ENCODE data around the gene FAM89B. TPM values are rescaled to one million over a fixed set of nuclear protein-coding genes. Genes with fewer than 3 reads are reported as not detected.

FAM89B gene
- polyA plus RNA-seq, 1 donor (not counting 4 experiments of a cell fraction or from before 2014, with no cell fraction given) = 11.5 TPM

DNA sequence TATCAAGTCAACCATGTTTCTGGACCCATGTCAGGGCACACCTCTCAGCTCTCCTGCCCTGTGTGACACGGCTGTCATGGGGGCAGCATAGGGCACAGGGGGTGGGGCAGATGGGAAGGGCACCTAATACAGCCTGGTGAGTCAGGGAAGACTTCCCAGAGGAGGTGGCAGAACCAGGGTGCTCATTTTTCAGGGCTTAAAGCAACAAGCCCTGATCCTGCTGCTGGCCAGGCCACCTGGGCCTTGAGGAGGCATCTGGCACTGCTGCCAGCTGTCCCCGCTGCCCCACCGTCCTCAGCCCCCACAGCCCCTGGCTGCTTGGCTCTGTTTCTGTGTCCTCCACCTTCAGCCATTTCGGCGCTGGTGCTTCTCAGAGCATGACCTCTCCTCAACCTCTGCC lies 37.3 kb downstream of the FAM89B start:
- no peak for FAIRE-seq
- Histone ChIP-seq H3K36me3 (ENCODE audit: control insufficient read depth in 2 of 2, extremely low read depth in 1 of 2, insufficient read depth in 2 of 2, low read length in 2 of 2) (peaks cover 21 to 30% of the 10 kb centered on the region in 2 experiments), H3K9me1 (ENCODE audit: control insufficient read depth, extremely low read depth, insufficient read depth, low read length) (no peaks in the 10 kb centered on the region), H3K9ac (ENCODE audit: control insufficient read depth, extremely low read depth, insufficient read depth, low read length) (no peak overlapping the region), H3K4me1 (ENCODE audit: control insufficient read depth, extremely low read depth, insufficient read depth, low read length) (peaks cover 24% of the 10 kb centered on the region), H3K27ac (ENCODE audit: control insufficient read depth, insufficient read depth, low read length) (no peak overlapping the region), H3K27me3 (ENCODE audit: control insufficient read depth, extremely low read depth, insufficient read depth, low read length) (no peaks in the 10 kb centered on the region), H4K20me1 (ENCODE audit: control insufficient read depth, extremely low read depth, insufficient read depth, low read length) (no peaks in the 10 kb centered on the region), H3K9me3 (ENCODE audit: control insufficient read depth, low read depth, low read length) (no peaks in the 10 kb centered on the region), H3K4me2 (ENCODE audit: control insufficient read depth, extremely low read depth, insufficient read depth, low read depth, low read length) (no peak overlapping the region), H3K79me2 (ENCODE audit: control insufficient read depth, insufficient read depth, low read length) (peaks cover 38% of the 10 kb centered on the region), H2AFZ (ENCODE audit: control insufficient read depth, low read length) (no peak overlapping the region), H3K4me3 (ENCODE audit: control insufficient read depth in 2 of 3, extremely low read depth in 1 of 3, insufficient read depth in 2 of 3, low read depth in 1 of 3, low read length in 3 of 3) (no peak overlapping the region)
- no peak for TF ChIP-seq EZH2 (IDR thresholded peaks at IDR 0.05; ENCODE audit: low read length)
- TF ChIP-seq, protein P1, sequence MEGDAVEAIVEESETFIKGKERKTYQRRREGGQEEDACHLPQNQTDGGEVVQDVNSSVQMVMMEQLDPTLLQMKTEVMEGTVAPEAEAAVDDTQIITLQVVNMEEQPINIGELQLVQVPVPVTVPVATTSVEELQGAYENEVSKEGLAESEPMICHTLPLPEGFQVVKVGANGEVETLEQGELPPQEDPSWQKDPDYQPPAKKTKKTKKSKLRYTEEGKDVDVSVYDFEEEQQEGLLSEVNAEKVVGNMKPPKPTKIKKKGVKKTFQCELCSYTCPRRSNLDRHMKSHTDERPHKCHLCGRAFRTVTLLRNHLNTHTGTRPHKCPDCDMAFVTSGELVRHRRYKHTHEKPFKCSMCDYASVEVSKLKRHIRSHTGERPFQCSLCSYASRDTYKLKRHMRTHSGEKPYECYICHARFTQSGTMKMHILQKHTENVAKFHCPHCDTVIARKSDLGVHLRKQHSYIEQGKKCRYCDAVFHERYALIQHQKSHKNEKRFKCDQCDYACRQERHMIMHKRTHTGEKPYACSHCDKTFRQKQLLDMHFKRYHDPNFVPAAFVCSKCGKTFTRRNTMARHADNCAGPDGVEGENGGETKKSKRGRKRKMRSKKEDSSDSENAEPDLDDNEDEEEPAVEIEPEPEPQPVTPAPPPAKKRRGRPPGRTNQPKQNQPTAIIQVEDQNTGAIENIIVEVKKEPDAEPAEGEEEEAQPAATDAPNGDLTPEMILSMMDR (optimal IDR thresholded peaks at IDR 0.05 in 1 of 3, IDR thresholded peaks at IDR 0.05 in 1 of 3, conservative IDR thresholded peaks at IDR 0.05 in 1 of 3; ENCODE audit: extremely low read depth in 1 of 3, insufficient read depth in 2 of 3, low read length in 3 of 3) = no peak
- dilution Hi-C loops (cut with MboI; ENCODE audit: extremely low pct_ligation_motif_present, low sequenced_read_pairs) = no loop called here
- no peak for DNase-seq (ENCODE audit: low read depth, low spot score)

DNA sequence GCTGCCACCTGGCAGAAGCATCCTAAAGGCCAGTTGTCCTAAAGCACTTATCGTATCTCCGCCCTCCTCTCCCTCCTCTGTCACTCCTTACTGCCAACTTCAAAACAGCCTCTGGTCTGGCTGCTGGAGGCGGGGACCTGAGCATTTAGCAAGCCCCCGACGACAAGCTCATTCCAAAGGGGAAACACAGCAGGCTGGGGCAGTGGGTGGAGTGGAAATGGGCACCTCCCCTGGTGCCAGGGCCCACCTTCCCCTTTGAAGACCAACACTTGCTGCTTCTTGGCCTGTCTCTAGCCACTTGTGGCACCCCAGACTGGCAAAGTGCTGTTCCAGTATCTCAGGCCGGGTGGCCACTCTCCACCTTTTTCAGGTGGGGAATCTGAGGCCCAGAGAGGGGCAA lies 38.1 kb downstream of the FAM89B start:
- Histone ChIP-seq H2AFZ (ENCODE audit: control insufficient read depth, low read length) (no peak overlapping the region), H3K4me1 (ENCODE audit: control insufficient read depth, extremely low read depth, insufficient read depth, low read length) (peaks cover 24% of the 10 kb centered on the region), H3K27ac (ENCODE audit: control insufficient read depth, insufficient read depth, low read length) (no peak overlapping the region), H3K9me1 (ENCODE audit: control insufficient read depth, extremely low read depth, insufficient read depth, low read length) (no peaks in the 10 kb centered on the region), H3K9me3 (ENCODE audit: control insufficient read depth, low read depth, low read length) (no peaks in the 10 kb centered on the region), H3K9ac (ENCODE audit: control insufficient read depth, extremely low read depth, insufficient read depth, low read length) (no peak overlapping the region), H3K36me3 (ENCODE audit: control insufficient read depth in 2 of 2, extremely low read depth in 1 of 2, insufficient read depth in 2 of 2, low read length in 2 of 2) (peaks cover 14 to 23% of the 10 kb centered on the region in 2 experiments), H3K79me2 (ENCODE audit: control insufficient read depth, insufficient read depth, low read length) (peaks cover 38% of the 10 kb centered on the region), H3K4me3 (ENCODE audit: control insufficient read depth in 2 of 3, extremely low read depth in 1 of 3, insufficient read depth in 2 of 3, low read depth in 1 of 3, low read length in 3 of 3) (no peak overlapping the region), H3K27me3 (ENCODE audit: control insufficient read depth, extremely low read depth, insufficient read depth, low read length) (no peaks in the 10 kb centered on the region), H4K20me1 (ENCODE audit: control insufficient read depth, extremely low read depth, insufficient read depth, low read length) (no peaks in the 10 kb centered on the region), H3K4me2 (ENCODE audit: control insufficient read depth, extremely low read depth, insufficient read depth, low read depth, low read length) (no peak overlapping the region)
- FAIRE-seq = no peak
- dilution Hi-C loops (cut with MboI; ENCODE audit: extremely low pct_ligation_motif_present, low sequenced_read_pairs) = no loop called here
- TF ChIP-seq, protein P1 (optimal IDR thresholded peaks at IDR 0.05 in 1 of 3, IDR thresholded peaks at IDR 0.05 in 1 of 3, conservative IDR thresholded peaks at IDR 0.05 in 1 of 3; ENCODE audit: extremely low read depth in 1 of 3, insufficient read depth in 2 of 3, low read length in 3 of 3) = no peak
- no peak for TF ChIP-seq EZH2 (IDR thresholded peaks at IDR 0.05; ENCODE audit: low read length)
- DNase-seq (ENCODE audit: low read depth, low spot score) = no peak

Data from keratinocyte (primary cell).